HEK293 (cell line): Measurements from ENCODE around the gene BYSL.

ENCODE experiments used
- BCL11A ChIP-seq: fragments of 450-650 bp; formaldehyde crosslinking; IDR thresholded peaks from 2 replicates; pipeline ENCODE4 v1.5.1; 2016; ENCODE audit warnings: low read depth, missing biosample characterization, missing genetic modification characterization
- CTCF ChIP-seq: fragments of 450-650 bp; formaldehyde crosslinking; IDR thresholded peaks from 2 replicates; pipeline ENCODE4 v1.5.1; 2016; ENCODE audit warnings: missing biosample characterization, missing genetic modification characterization
- PATZ1 ChIP-seq: fragments of 450-650 bp; formaldehyde crosslinking; IDR thresholded peaks from 2 replicates; pipeline ENCODE4 v1.5.1; 2016; ENCODE audit warnings: missing biosample characterization, missing genetic modification characterization
- ZIC2 ChIP-seq: fragments of 450-650 bp; formaldehyde crosslinking; IDR thresholded peaks from 2 replicates; pipeline ENCODE4 v1.5.1; 2016; ENCODE audit warnings: missing biosample characterization, missing genetic modification characterization
- ZNF398 ChIP-seq: fragments of 450-650 bp; formaldehyde crosslinking; IDR thresholded peaks from 2 replicates; pipeline ENCODE4 v1.5.1; 2017; ENCODE audit warnings: missing biosample characterization, missing genetic modification characterization
- ZNF548 ChIP-seq: fragments of 450-650 bp; formaldehyde crosslinking; IDR thresholded peaks from 2 replicates; pipeline ENCODE4 v1.5.1; 2016; ENCODE audit warnings: missing biosample characterization, missing genetic modification characterization
- ZNF629 ChIP-seq: fragments of 450-650 bp; formaldehyde crosslinking; IDR thresholded peaks from 2 replicates; pipeline ENCODE4 v1.5.1; 2017; ENCODE audit warnings: missing biosample characterization, missing genetic modification characterization
- ZNF658 ChIP-seq: fragments of 450-650 bp; formaldehyde crosslinking; IDR thresholded peaks from 2 replicates; pipeline ENCODE4; 2016; ENCODE audit warnings: missing biosample characterization, missing genetic modification characterization

- TF ChIP-seq CTCF (tag by site-specific recombination): no peak
- TF ChIP-seq PATZ1: no peak
- no peak for TF ChIP-seq ZNF548 (tag by site-specific recombination)
- no peak for TF ChIP-seq ZNF398
- TF ChIP-seq ZIC2 (tag by site-specific recombination): no peak
- no peak for TF ChIP-seq ZNF658 (tag by site-specific recombination)
- TF ChIP-seq BCL11A (tag by site-specific recombination): no peak
- TF ChIP-seq ZNF629 (tag by site-specific recombination): no peak
Measured at GRCh38 chr6:41917528-41917927, 3.8 kb upstream of the BYSL start.
